ENCODE data around the gene BTBD16. TPM values are rescaled to one million over a fixed set of nuclear protein-coding genes. Genes with fewer than 3 reads are reported as not detected.

Gene BTBD16
- total and polyA plus RNA-seq, 2 experiments from 2014 or later, result 0.47 to 0.74 TPM

GRCh38 chr10:122298598-122299301, 27.7 kb downstream of the BTBD16 start:
- Histone ChIP-seq H4K20me1 (ENCODE audit: insufficient read depth, poor library complexity, severe bottlenecking) (no peaks in the 10 kb centered on the region), H3K36me3 (replicated peaks; ENCODE audit: insufficient read depth, low read depth) (no peaks in the 10 kb centered on the region), H3K4me3 (no peak overlapping the region), H3K4me1 (ENCODE audit: insufficient read depth) (no peaks in the 10 kb centered on the region), H3K4me2 (peak overlapping the region; percentile 72), H2AFZ (peak overlapping the region; percentile 48), H3K9me3 (ENCODE audit: low read depth) (no peaks in the 10 kb centered on the region), H3K27me3 (no peaks in the 10 kb centered on the region), H3K9me2 (replicated peaks; ENCODE audit: insufficient read depth) (no peaks in the 10 kb centered on the region), H3K79me2 (no peaks in the 10 kb centered on the region), H3K27ac (no peak overlapping the region)
- DNase-seq (ENCODE audit: low spot score), result peak; percentile 89
- TF ChIP-seq EZH2 (IDR thresholded peaks at IDR 0.05; ENCODE audit: borderline replicate concordance) (no peak), CTCF (IDR thresholded peaks at IDR 0.05; ENCODE audit: poor library complexity) (peak; percentile 95)
- WGBS (ENCODE audit: low lambda C conversion rate, missing lambda C conversion rate), result 28% methylated on average over 15 of the region's 15 CpGs

GRCh38 chr10:122299423-122300075, 28.5 kb downstream of the BTBD16 start:
- WGBS (ENCODE audit: low lambda C conversion rate, missing lambda C conversion rate), result 93% methylated on average over 14 of the region's 14 CpGs
- Histone ChIP-seq H3K9me2 (replicated peaks; ENCODE audit: insufficient read depth) (no peaks in the 10 kb centered on the region), H3K79me2 (no peaks in the 10 kb centered on the region), H2AFZ (no peak overlapping the region), H3K9me3 (ENCODE audit: low read depth) (no peaks in the 10 kb centered on the region), H3K4me1 (ENCODE audit: insufficient read depth) (no peaks in the 10 kb centered on the region), H3K36me3 (replicated peaks; ENCODE audit: insufficient read depth, low read depth) (no peaks in the 10 kb centered on the region), H4K20me1 (ENCODE audit: insufficient read depth, poor library complexity, severe bottlenecking) (no peaks in the 10 kb centered on the region), H3K4me2 (no peak overlapping the region), H3K27ac (no peak overlapping the region), H3K4me3 (no peak overlapping the region), H3K27me3 (no peaks in the 10 kb centered on the region)
- no peak for TF ChIP-seq CTCF (IDR thresholded peaks at IDR 0.05; ENCODE audit: poor library complexity)
- DNase-seq (ENCODE audit: low spot score), result no peak

GRCh38 chr10:122301055-122301810, 30.1 kb downstream of the BTBD16 start:
- DNase-seq (ENCODE audit: low spot score), result peak; percentile 44
- Histone ChIP-seq H3K36me3 (replicated peaks; ENCODE audit: insufficient read depth, low read depth) (no peaks in the 10 kb centered on the region), H3K4me2 (no peak overlapping the region), H4K20me1 (ENCODE audit: insufficient read depth, poor library complexity, severe bottlenecking) (no peaks in the 10 kb centered on the region), H3K4me1 (ENCODE audit: insufficient read depth) (no peaks in the 10 kb centered on the region), H2AFZ (no peak overlapping the region), H3K79me2 (no peaks in the 10 kb centered on the region), H3K9me2 (replicated peaks; ENCODE audit: insufficient read depth) (no peaks in the 10 kb centered on the region), H3K9me3 (ENCODE audit: low read depth) (peaks cover 3% of the 10 kb centered on the region), H3K4me3 (no peak overlapping the region), H3K27ac (peak overlapping the region; percentile 25), H3K27me3 (no peaks in the 10 kb centered on the region)
- WGBS (ENCODE audit: low lambda C conversion rate, missing lambda C conversion rate), result 78% methylated on average over 11 of the region's 12 CpGs
- TF ChIP-seq CTCF (IDR thresholded peaks at IDR 0.05; ENCODE audit: poor library complexity) (no peak), EZH2phosphoT487 (IDR thresholded peaks at IDR 0.05; ENCODE audit: low read depth, severe bottlenecking, unreplicated experiment) (no peak), EZH2 (IDR thresholded peaks at IDR 0.05; ENCODE audit: borderline replicate concordance) (no peak)
